Parathyroid adenoma (tissue), 2 donors: Measurements from ENCODE around the gene TMEM14C.
A peak's percentile ranks its signal among the peaks of the same experiment; 100 is the strongest.
"Not testable (repeated sequence)": the region's sequence is repeated elsewhere in the genome, so short reads cannot be mapped to it uniquely, and the experiment has no call there.

Source experiments
- H2AFZ ChIP-seq: fragments of 300-600 bp; sonication (generic); one replicate; pipeline ENCODE4 v1.7.0; 2017; ENCODE audit warnings: antibody characterized with exemption, mild to moderate bottlenecking
- H3K27ac ChIP-seq: fragments of 300-600 bp; sonication (generic); one replicate; pipeline ENCODE4 v1.7.0; 2017
- H3K27me3 ChIP-seq: fragments of 300-600 bp; sonication (generic); one replicate; pipeline ENCODE4 v1.7.0; 2017; ENCODE audit warnings: low read length; ENCODE audit not compliant: control insufficient read depth, insufficient read depth
- H3K36me3 ChIP-seq: fragments of 300-600 bp; sonication (generic); one replicate; pipeline ENCODE4 v1.7.0; 2017; ENCODE audit warnings: low read length; ENCODE audit not compliant: control insufficient read depth, insufficient read depth
- H3K4me1 ChIP-seq: fragments of 300-600 bp; sonication (generic); one replicate; pipeline ENCODE4 v1.7.0; 2017; ENCODE audit warnings: control low read depth
- H3K4me2 ChIP-seq: fragments of 300-600 bp; sonication (generic); one replicate; pipeline ENCODE4 v1.7.0; 2017; ENCODE audit warnings: low read length
- H3K4me3 ChIP-seq: fragments of 300-600 bp; sonication (generic); one replicate; pipeline ENCODE4 v1.7.0; 2017; ENCODE audit warnings: low read depth, low read length
- H3K79me2 ChIP-seq: fragments of 300-600 bp; sonication (generic); one replicate; pipeline ENCODE4 v1.7.0; 2017; ENCODE audit warnings: control low read depth
- H3K9ac ChIP-seq: fragments of 300-600 bp; sonication (generic); one replicate; pipeline ENCODE4 v1.7.0; 2017; ENCODE audit warnings: mild to moderate bottlenecking
- H3K9me3 ChIP-seq: fragments of 300-600 bp; sonication (generic); one replicate; pipeline ENCODE4 v1.7.0; 2017; ENCODE audit warnings: low read length; ENCODE audit not compliant: control insufficient read depth
- TF ChIP-seq, protein P1 (sequence below): fragments of 300-600 bp; sonication (generic); IDR thresholded peaks from one replicate; pipeline ENCODE4 v1.7.0; 2017; ENCODE audit warnings: antibody characterized with exemption, mild to moderate bottlenecking
- donor health status: primary hyperparathyroidism.

Gene TMEM14C

DNA sequence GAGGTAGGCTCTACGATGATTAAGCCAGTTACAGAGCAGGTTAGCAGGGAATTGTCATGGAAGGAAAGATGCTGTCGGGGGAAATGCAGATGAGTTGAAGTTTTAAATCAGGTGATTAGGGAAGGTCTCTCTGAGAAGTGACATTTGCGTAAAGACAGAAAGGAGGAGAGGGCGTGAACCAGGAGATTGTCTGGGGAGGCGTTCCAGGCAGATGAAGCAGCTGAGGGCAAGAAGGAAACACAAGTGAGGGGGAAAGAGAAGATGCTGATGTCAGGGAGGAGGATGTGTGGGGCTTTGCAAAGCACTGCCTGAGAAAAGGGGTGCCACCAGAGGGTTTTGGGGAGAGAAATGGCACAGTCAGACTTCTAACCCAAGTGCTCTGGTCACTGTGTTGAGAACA, 22.2 kb downstream of the TMEM14C start:
- H3K4me1 ChIP-seq, result peaks cover 7% of the 10 kb centered on the region
- H2AFZ ChIP-seq, result no peak overlapping the region
- H3K36me3 ChIP-seq, result no peaks in the 10 kb centered on the region
- H3K27me3 ChIP-seq, result no peaks in the 10 kb centered on the region
- H3K9me3 ChIP-seq, result no peaks in the 10 kb centered on the region
- H3K27ac ChIP-seq, result no peak overlapping the region
- no peak overlapping the region for H3K9ac ChIP-seq
- no peak overlapping the region for H3K4me3 ChIP-seq
- TF ChIP-seq, protein P1, sequence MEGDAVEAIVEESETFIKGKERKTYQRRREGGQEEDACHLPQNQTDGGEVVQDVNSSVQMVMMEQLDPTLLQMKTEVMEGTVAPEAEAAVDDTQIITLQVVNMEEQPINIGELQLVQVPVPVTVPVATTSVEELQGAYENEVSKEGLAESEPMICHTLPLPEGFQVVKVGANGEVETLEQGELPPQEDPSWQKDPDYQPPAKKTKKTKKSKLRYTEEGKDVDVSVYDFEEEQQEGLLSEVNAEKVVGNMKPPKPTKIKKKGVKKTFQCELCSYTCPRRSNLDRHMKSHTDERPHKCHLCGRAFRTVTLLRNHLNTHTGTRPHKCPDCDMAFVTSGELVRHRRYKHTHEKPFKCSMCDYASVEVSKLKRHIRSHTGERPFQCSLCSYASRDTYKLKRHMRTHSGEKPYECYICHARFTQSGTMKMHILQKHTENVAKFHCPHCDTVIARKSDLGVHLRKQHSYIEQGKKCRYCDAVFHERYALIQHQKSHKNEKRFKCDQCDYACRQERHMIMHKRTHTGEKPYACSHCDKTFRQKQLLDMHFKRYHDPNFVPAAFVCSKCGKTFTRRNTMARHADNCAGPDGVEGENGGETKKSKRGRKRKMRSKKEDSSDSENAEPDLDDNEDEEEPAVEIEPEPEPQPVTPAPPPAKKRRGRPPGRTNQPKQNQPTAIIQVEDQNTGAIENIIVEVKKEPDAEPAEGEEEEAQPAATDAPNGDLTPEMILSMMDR, result no peak
- no peak overlapping the region for H3K4me2 ChIP-seq
- peaks cover 17% of the 10 kb centered on the region for H3K79me2 ChIP-seq

DNA sequence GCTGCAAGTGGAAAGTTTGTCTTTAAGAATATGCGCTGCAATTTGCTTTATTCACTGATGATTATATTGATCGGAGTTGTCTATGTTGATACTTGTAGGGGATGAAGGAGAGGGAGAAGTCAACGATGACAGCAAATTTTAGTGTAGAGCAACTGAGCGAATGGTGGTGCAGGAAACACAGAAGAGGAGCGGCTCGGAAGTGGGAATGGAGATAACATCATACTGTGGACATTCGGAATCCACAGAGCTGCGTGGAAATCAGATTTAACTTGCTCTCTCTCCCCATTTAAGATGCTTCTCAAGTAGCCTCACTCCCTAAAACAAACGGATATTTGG, 24.0 kb downstream of the TMEM14C start:
- peak overlapping the region; percentile 86 for H2AFZ ChIP-seq
- TF ChIP-seq, protein P1, result no peak
- no peaks in the 10 kb centered on the region for H3K36me3 ChIP-seq
- peaks cover 7% of the 10 kb centered on the region for H3K4me1 ChIP-seq
- H3K9ac ChIP-seq, result no peak overlapping the region
- H3K79me2 ChIP-seq, result peaks cover 22% of the 10 kb centered on the region
- no peaks in the 10 kb centered on the region for H3K27me3 ChIP-seq
- H3K9me3 ChIP-seq, result no peaks in the 10 kb centered on the region
- peak overlapping the region; percentile 82 for H3K4me2 ChIP-seq
- H3K27ac ChIP-seq, result peak overlapping the region; percentile 71
- H3K4me3 ChIP-seq, result peak overlapping the region; percentile 95

DNA sequence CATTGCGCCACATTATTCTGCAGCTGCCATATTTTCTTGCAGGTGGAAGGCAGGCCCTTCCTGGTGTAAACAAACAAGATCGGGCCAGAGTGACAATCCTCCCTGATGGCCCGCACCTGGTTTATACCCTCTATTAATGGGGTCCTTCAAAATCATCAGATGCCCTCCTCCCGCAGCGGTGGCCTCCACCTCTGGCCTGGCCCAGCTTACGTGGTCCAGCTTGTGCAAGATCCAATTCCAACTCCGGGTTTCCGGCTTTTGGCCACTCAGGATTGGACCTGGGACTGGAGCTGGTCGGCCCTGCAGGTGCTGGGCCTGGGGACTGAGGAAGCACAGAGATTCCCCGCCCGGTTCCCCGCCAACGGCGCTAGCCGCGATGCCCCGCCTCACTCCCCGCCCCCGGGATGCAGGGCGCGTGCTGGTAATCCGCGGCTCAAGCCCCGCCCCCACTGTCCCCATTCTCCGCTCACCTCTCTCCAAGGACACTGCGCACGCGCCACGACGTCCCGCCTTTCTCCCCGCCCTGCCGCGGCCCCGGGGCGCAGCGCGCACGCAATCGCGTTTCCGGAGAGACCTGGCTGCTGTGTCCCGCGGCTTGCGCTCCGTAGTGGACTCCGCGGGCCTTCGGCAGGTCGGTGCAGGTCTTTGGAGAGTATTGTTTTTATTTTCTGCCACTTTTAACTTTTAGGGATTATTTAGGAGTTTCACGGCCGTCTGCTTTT, 24.5 kb downstream of the TMEM14C start, which contains the start of gene TMEM14B:
Gene TMEM14B, plus strand, starts transcription at position 555 of the 722 bp plus-strand sequence. CDS start 1,441 bp downstream, outside the sequence.
- Histone ChIP-seq H3K9ac (peak within 1 kb of the TSS; percentile 74), H3K27me3 (no peaks in the 10 kb centered on the region), H3K4me3 (peak within 1 kb of the TSS; percentile 95), H3K4me2 (peak within 1 kb of the TSS; percentile 82), H3K36me3 (no peaks in the 10 kb centered on the region), H3K79me2 (peaks cover 22% of the 10 kb centered on the region), H3K9me3 (no peaks in the 10 kb centered on the region), H2AFZ (peak within 1 kb of the TSS; percentile 86), H3K4me1 (peaks cover 7% of the 10 kb centered on the region), H3K27ac (peak within 1 kb of the TSS; percentile 71)
- TF ChIP-seq, protein P1, result no peak

DNA sequence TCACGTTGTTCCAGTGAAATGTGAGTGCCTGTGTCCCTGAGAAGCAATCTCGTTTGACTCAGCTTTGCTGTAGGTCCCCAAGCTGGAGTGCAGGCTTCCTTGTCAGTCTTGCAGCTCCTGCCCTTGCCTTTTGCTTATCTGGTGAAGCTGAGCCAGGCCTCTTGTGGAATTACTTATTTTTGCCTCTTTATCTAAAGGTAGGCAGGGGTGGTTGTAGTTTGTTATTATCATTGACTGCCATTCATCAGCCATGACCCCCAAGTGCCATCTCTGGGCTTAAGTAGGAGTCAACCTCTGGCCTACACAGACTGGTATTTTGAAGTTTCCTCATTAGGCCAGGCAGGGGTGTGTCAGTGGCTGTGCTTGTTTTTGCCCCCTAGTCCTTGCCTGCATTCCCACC, 26.9 kb downstream of the TMEM14C start:
- Histone ChIP-seq H3K27me3 (no peaks in the 10 kb centered on the region), H3K79me2 (peaks cover 33% of the 10 kb centered on the region), H2AFZ (no peak overlapping the region), H3K9me3 (no peaks in the 10 kb centered on the region), H3K27ac (no peak overlapping the region), H3K4me1 (peaks cover 7% of the 10 kb centered on the region), H3K9ac (no peak overlapping the region), H3K4me3 (no peak overlapping the region), H3K4me2 (no peak overlapping the region), H3K36me3 (no peaks in the 10 kb centered on the region)
- TF ChIP-seq, protein P1, result no peak

DNA sequence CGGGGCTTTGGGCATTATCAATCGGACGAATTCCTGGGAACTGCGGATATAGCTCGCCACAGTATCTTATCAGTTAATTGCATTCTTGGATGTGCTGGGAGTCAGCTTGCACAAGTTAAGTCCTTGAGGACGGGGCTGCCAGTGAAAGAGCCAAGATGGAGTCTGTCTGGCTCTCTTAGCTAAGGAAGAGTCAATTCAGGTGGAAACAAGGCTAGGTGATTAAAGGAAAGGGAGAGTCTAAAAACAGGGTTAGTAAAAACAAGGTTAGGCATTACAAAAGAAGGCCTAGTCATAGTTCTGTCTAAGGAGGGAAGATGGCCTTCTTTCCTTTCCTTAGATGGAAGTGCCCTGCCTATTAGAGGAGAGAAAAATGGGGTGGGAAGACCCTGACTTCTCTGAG, 27.7 kb downstream of the TMEM14C start:
- H3K36me3 ChIP-seq, result not testable (repeated sequence)

DNA sequence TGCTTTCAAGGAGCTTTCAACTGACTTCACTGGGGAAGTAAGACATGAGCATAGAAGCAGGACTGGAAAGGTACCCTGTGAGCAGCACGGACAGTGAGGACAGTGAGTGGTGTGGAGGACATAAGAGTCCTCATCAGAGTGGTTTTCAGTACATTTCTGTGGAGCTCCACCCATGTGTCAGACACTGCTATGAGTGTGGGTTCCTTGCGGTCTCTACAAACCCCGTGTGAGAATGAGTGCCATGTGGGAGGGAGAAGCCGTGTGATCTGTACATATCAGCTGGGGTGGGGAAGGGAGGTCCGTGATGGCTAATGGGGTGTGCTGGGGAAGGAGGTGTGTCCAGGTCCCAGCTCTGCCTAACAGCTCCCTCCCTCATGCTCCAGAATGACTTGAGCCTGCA, 28.9 kb downstream of the TMEM14C start:
- H3K4me1 ChIP-seq, H3K27ac ChIP-seq, H3K27me3 ChIP-seq, H3K9me3 ChIP-seq, H2AFZ ChIP-seq, H3K9ac ChIP-seq, H3K4me3 ChIP-seq, H3K36me3 ChIP-seq, H3K4me2 ChIP-seq: not testable (repeated sequence)
- H3K79me2 ChIP-seq, result peaks cover 34% of the 10 kb centered on the region

More for the DNA sequence above, 27.7 kb downstream of the TMEM14C start:
- H3K79me2 ChIP-seq, result peaks cover 34% of the 10 kb centered on the region
- not testable (repeated sequence) for H2AFZ ChIP-seq, H3K4me3 ChIP-seq, H3K4me2 ChIP-seq, H3K27ac ChIP-seq, H3K4me1 ChIP-seq, H3K27me3 ChIP-seq, H3K9me3 ChIP-seq, H3K9ac ChIP-seq
